Measurements from ENCODE around the gene SIK1. TPM values are rescaled to one million over a fixed set of nuclear protein-coding genes. Genes with fewer than 3 reads are reported as not detected.
"Not testable (repeated sequence)": the region's sequence is repeated elsewhere in the genome, so short reads cannot be mapped to it uniquely, and the experiment has no call there.

Gene SIK1
- total RNA-seq, 2 experiments from 2014 or later: 7.8 to 7.9 TPM

DNA sequence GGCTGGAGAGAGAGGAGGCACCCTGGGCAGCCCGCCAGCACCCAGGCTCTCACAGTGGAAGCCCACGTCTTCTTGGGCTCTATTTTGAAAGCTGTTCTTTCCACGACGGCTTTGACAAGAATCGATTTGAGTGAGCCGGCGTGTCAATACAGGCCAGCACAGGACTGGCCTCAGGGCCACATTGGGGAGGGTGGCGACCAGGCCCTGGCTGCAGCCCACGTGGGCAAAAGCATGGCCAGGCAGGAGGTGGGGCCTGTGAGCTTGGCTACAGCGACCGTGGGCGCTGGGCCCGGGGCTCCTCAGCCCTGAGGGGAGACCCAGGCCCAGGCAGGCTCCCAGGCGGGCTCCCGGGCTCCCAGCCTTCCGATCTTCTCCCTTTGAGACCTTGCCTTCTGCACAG, 23.4 kb upstream of the SIK1 start:
- H3K9me3 Mint-ChIP-seq (ENCODE audit: low read depth); H3K4me3 Mint-ChIP-seq; CTCF ChIA-PET; ATAC-seq; H3K27me3 Mint-ChIP-seq; DNase-seq; H3K4me1 Mint-ChIP-seq; H3K36me3 Mint-ChIP-seq; H3K27ac Mint-ChIP-seq: not testable (repeated sequence)

DNA sequence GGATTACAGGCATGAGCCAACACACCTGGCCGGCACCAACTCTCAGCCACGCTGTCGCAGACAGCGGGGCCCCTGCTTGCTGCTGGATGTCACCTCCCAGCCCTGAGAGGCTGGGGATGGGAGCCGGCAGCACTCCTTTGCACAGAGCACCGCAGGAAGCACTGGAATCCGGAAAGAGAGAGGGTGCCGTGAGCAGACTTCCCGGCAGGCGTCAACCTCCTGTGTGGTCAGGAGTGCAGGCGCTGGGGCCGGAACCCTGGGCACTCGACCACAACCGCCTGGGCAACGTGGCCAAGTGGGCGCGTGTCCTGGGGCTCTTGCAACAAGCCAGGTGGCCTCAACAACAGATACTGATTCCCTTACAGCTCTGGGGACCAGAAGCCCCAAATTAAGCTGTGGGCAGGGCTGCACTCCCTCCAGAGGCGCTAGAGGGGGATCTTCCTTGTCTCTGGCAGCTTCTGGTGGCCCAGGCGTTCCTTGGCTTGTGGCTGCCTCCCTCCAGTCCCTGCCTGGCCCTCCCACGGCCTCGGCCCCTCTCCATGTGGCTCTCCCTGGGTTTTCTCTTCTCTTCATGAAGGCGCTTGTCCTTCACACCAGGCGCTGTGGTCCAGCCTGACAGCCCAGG, 20.5 kb upstream of the SIK1 start:
- H3K4me3 Mint-ChIP-seq; H3K4me1 Mint-ChIP-seq; H3K27ac Mint-ChIP-seq; H3K36me3 Mint-ChIP-seq; CTCF ChIA-PET; H3K9me3 Mint-ChIP-seq (ENCODE audit: low read depth); DNase-seq; ATAC-seq; H3K27me3 Mint-ChIP-seq: not testable (repeated sequence)

DNA sequence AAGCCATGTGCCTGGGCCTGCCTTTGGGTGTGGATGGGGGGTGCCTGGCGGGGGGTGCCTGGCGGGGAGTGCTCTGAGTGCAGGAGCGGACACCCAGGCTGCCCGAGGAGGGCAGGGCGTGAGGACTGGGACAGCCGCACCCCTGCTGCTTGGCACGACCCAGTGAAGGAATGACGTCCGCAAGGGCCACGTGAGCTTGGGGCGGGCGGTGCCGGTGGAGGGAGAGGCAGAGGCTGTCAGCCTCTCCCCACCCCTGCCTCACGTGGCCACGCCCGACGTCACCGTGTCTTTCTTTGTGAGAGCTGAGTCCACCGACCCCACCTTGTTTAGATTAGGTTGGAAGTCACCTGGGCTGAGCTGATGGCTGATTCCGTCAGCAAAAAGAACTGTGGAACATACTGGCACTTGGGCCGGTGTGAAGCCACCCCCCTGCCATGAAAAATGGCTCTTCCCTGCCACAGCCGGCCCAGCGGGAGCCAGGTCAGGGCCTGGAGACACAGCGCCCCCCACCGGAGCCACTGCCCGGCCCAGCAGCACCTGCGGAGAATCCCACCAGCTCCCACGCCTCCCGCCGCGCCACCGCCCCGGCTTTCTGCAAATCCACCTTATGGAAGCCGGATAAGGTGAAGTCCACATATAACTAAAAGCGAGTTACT, 19.5 kb upstream of the SIK1 start:
- H3K9me3 Mint-ChIP-seq (ENCODE audit: low read depth); H3K4me3 Mint-ChIP-seq; H3K4me1 Mint-ChIP-seq; ATAC-seq; DNase-seq; H3K27ac Mint-ChIP-seq; H3K27me3 Mint-ChIP-seq; H3K36me3 Mint-ChIP-seq; CTCF ChIA-PET: not testable (repeated sequence)

DNA sequence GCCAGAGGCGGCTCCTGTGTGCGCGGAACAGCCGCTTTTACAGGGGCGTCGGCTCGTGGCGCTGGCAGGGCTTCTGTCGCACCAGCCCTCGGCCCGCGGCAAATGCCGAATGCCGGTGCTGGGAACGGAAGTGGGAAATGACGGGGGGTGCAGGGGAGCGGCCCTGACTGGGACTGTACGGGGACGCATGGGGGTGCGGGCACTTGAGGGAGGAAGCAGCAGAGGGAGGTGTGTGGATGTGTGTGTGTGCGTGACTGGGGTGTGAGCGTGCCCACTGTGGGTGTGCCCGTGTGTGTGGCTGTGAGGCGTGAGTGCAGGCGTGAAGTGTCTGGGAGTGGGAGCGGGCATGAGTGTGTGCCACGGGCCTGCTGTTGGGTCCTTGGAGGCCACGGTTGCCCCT, 17.6 kb upstream of the SIK1 start:
- DNase-seq; H3K36me3 Mint-ChIP-seq; H3K27ac Mint-ChIP-seq; CTCF ChIA-PET; H3K27me3 Mint-ChIP-seq; H3K9me3 Mint-ChIP-seq (ENCODE audit: low read depth); ATAC-seq; H3K4me3 Mint-ChIP-seq; H3K4me1 Mint-ChIP-seq: not testable (repeated sequence)

DNA sequence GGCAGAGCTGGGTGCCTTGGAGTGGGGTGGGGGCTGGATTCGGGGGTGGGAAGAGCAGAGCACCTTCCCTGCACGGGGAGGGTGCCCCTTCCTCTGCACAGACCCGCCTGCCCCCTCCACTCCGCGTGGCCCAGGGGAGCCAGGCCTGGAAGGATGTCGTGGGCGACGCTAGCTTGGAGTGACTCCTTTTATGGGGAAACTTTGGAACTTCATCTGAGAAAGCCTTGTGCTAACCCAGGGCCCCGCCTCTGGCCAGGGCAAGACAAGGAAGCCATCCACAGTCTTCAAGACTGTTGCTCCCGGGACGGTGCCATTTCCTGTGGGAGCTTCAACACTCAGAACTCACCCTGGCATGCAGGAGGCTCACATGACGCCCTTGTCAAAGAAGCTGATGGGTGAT, 15.6 kb upstream of the SIK1 start:
- H3K27ac Mint-ChIP-seq; H3K9me3 Mint-ChIP-seq (ENCODE audit: low read depth); H3K4me1 Mint-ChIP-seq; H3K27me3 Mint-ChIP-seq; H3K4me3 Mint-ChIP-seq; ATAC-seq; H3K36me3 Mint-ChIP-seq; CTCF ChIA-PET; DNase-seq: not testable (repeated sequence)

DNA sequence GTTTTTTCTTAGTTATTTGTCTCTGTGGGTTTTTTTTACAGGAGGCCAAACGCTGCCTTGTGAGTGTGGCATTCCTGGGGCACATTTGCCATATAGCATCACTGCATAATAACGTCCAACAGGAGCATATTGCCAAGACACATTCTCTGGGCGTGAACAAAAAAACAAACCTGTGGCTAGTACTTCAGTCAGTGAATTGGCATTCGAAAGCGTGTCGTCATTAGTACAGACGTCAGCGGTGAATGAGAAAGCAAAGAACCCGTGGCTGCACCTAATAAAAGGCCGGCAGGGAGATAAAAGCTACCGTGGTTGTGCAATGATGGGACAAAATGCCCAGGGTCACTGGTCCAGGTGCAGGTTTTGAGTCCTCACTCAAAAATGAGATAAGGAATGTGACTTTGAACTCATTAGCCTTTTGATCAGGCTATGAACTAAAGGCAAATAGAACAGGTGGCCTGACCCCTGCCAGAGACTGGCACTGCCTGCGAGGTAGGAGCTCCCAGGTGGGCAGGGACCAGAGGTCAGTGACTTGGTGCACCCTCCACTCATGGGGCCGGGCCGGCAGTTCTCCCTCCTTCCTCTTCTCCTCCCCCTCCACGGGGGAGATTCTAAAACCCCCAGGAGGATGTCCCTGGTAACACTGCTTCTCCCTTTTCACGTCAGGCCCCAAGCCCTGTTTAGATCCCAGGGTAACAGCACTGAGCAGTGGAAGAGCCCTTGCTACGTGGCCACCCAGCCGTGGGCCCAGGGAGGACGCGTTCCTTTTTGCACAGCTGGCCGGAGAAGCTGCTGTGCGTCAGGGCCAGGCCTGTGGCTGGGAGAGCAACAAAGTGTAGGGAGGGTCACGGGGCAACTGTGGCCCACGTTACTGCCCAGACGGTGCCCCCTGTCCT, 14.2 kb upstream of the SIK1 start:
- H3K4me1 Mint-ChIP-seq; DNase-seq; H3K27me3 Mint-ChIP-seq; CTCF ChIA-PET; H3K36me3 Mint-ChIP-seq; H3K9me3 Mint-ChIP-seq (ENCODE audit: low read depth); ATAC-seq; H3K27ac Mint-ChIP-seq; H3K4me3 Mint-ChIP-seq: not testable (repeated sequence)

DNA sequence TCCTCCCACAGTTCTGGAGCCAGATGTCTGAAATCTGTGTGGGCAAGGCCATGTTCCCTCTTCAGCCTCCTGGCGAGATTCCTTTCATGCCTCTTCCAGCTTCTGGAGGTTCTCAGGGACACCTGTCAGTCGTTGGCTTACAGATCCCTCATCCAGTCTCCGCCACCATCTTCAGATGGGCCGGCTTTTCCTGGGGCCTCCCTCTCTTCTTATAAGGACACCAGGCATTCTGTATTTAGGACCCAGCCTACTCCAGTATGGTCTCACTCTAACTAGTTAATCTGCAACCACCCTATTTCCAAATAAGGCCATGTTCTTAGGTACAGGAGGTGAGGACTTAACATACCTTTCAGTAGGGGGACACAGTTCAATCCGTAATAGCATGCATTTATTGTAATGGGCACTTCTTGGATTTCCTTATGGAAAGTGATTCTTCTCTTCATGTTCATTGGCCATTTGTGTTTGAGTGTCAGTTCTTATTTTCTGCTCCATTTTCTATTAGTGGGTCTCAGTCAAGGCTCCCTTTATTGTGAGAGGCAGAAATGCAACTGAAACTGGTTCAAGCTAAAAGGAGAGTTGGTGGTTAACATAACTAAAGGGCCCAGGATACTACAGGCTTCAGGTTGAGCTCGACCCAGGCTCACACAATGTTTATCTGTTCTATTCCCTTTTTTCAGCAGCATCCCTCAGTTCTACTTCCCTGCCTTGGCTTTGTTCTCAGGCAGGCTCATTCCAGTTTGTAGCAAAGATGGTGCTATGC, 12.6 kb upstream of the SIK1 start:
- H3K36me3 Mint-ChIP-seq; CTCF ChIA-PET; H3K9me3 Mint-ChIP-seq (ENCODE audit: low read depth); H3K27ac Mint-ChIP-seq; H3K4me3 Mint-ChIP-seq; H3K4me1 Mint-ChIP-seq; ATAC-seq; DNase-seq; H3K27me3 Mint-ChIP-seq: not testable (repeated sequence)

DNA sequence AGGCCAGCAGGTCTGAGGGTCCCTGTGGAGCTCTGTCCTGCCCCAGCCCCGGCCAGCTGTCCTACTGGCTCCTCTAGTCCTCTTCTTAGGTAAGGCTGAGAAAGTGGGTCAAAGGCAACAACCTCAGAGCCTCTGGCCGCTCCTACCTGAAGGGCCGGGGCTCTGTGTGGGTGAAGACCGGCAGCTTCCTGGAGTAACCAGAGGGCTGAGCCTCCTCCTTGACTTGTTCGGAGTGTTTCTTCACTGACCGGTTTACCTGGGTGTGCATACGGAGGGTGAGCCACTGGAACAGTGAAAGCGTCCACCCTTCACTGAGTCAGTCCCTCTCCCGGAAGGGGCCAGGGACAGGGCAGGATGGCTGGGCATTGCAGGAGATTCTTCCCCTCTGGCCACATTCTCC, 9.3 kb upstream of the SIK1 start:
- H3K27me3 Mint-ChIP-seq; H3K4me3 Mint-ChIP-seq; H3K4me1 Mint-ChIP-seq; H3K36me3 Mint-ChIP-seq; H3K9me3 Mint-ChIP-seq (ENCODE audit: low read depth); CTCF ChIA-PET; H3K27ac Mint-ChIP-seq; ATAC-seq; DNase-seq: not testable (repeated sequence)

DNA sequence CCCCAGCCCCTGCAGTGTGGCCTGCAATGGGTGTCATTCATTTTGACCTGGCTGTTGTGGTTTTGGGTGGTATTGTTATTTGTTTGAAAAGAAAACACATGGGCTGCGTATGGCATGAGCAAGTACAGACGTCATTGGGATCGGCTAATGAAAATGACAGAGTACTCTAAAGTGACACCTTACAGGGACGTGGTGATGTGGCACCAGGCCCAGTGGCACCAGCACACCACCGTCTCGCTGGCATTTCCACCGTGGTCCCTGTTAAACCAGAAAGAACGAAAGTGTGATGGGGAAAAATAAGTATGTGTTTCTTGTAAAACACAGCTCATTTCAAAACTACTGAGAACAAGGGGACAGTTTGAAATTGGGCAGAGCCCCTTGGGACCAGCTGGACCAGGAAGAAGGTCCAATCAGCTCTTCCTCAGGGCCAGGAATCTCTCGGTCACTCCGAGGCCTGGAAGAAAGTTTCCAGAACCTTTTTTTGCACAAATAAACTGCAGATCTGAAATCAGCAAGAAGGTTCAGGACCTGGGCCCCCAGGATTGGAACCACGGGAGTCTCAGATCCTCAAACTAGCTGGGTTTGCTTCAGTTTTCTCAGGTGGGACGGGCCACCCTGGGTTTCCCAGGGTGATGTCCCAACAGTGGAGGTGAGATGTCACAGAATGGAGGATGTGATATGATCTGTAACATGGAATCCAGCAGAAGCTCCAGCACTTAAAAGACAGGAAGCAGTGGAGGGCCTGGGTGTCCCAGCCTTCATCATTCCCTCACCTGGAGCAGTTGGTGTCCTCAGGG, 6.6 kb upstream of the SIK1 start:
- H3K4me1 Mint-ChIP-seq, CTCF ChIA-PET, ATAC-seq: not testable (repeated sequence)

DNA sequence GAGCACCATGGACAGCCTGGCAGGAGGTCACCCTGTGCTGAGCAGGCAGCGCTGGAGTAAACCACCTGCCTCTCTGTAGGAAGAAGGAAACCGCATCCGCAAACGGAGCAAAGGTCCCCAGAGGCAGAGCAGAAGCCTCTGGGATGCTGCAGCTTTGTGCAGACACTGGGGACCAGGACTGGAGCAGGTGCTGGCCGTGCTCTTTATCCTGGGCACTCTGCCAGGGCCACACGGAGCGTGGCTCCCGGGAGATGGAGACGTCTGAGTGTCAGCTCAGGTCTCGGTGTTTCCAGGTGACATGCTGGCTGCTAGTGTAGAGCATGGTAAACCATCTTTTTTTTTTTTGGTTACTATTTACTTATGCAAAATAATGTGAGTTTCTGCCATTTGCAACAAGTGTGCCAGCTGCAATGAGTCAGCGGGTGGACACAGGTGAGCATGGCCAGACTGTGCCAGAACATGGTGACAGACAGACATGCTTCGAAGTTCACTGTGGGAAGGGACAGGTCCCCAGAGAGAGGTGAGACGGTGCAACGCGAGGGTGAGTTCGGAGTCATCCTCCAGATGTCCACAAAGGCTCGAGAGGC, 4.0 kb upstream of the SIK1 start:
- CTCF ChIA-PET; H3K9me3 Mint-ChIP-seq (ENCODE audit: low read depth); H3K36me3 Mint-ChIP-seq; H3K4me1 Mint-ChIP-seq; ATAC-seq; H3K27me3 Mint-ChIP-seq; H3K27ac Mint-ChIP-seq; H3K4me3 Mint-ChIP-seq; DNase-seq: not testable (repeated sequence)

More for the DNA sequence above, 6.6 kb upstream of the SIK1 start:
- H3K36me3 Mint-ChIP-seq; DNase-seq; H3K27me3 Mint-ChIP-seq; H3K27ac Mint-ChIP-seq; H3K4me3 Mint-ChIP-seq; H3K9me3 Mint-ChIP-seq (ENCODE audit: low read depth): not testable (repeated sequence)

DNA sequence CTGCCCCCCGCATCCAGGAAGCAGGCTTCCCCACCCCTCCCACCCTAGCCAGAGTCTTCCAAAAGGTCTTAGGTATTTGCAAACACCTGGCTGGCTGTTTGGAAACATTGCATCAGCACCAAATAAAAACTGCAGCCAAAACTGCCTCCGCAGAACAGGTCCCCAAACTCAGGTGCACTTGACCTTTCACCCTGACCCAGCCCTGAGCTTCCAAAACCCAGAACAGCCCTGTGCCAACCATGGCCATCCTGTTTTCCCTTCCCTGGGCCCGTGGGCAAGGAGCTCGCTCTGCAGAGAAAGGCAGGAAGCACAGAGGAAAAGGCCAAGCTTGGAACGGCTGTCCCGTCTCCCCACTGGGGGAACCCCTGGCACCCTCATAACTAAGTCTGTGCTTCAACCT, 2.0 kb upstream of the SIK1 start:
- CTCF ChIA-PET; H3K27me3 Mint-ChIP-seq; H3K4me1 Mint-ChIP-seq; H3K9me3 Mint-ChIP-seq (ENCODE audit: low read depth); H3K27ac Mint-ChIP-seq; ATAC-seq; DNase-seq; H3K36me3 Mint-ChIP-seq; H3K4me3 Mint-ChIP-seq: not testable (repeated sequence)

DNA sequence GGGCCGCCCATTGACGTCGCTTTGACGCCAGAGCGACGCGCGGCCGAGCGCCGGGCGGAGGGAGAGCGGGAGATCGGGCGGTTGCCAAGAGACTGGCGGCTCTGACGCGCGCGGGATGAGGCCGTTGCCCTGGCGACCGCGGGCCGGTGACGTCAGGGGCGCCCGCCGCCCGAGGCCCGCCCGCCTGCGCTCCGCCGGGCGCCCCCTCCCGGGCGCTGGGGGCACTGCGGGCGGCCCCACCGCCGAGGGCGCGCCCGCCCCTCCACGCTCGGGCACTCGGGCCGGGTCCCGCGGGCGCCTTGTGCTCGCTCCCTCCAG, 270 bp upstream of the SIK1 start:
- H3K27me3 Mint-ChIP-seq; H3K4me3 Mint-ChIP-seq; DNase-seq; H3K27ac Mint-ChIP-seq; H3K4me1 Mint-ChIP-seq; CTCF ChIA-PET; H3K9me3 Mint-ChIP-seq (ENCODE audit: low read depth); H3K36me3 Mint-ChIP-seq: not testable (repeated sequence)
- ATAC-seq: peak; percentile 89

DNA sequence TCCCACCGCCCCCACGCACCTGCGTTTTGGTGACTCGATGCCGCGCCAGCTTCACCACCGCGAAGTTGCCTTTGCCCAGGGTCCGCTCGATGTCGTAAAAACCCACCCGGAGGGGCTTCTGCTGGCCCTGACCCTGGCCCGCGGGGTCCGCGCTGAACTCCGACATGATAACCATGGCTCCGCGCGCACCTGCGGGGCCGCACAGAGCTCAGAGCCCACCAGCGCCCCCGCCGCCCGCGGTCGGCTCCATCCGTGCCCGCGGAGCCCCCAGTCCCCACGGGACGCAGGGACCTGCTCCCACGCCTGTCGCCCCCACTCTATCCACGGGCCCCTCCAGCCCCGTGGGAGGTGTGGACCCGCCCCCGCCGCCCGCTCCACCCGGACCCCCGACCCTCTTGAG, 927 bp downstream of the SIK1 start:
- H3K27me3 Mint-ChIP-seq; CTCF ChIA-PET; H3K9me3 Mint-ChIP-seq (ENCODE audit: low read depth); ATAC-seq; H3K4me3 Mint-ChIP-seq; DNase-seq; H3K27ac Mint-ChIP-seq; H3K4me1 Mint-ChIP-seq; H3K36me3 Mint-ChIP-seq: not testable (repeated sequence)
